ENCODE measurements around the gene FBXO24.

FBXO24 gene

DNA sequence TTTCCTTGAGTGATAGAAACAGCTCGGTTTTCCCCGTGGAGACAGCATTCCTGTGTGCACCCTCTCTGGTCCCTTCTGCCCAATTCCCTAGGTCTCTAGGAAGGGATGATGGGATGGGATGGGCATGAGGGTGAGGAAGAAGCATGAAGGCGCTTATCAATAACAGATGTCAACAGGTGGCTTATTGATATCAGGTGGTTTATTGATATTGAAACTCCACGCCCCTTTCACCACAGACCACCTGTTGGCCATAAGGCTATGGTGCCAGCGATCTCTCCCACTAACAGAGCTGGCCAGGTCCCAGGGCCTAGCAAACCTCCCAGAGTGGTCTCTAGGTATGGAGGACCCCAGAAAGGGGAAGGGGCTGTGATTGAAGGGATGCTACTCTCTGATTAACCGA is 34.1 kb downstream of the FBXO24 start:
- DNase-seq (ENCODE audit: low read depth), result no peak
- TF ChIP-seq, protein P1, sequence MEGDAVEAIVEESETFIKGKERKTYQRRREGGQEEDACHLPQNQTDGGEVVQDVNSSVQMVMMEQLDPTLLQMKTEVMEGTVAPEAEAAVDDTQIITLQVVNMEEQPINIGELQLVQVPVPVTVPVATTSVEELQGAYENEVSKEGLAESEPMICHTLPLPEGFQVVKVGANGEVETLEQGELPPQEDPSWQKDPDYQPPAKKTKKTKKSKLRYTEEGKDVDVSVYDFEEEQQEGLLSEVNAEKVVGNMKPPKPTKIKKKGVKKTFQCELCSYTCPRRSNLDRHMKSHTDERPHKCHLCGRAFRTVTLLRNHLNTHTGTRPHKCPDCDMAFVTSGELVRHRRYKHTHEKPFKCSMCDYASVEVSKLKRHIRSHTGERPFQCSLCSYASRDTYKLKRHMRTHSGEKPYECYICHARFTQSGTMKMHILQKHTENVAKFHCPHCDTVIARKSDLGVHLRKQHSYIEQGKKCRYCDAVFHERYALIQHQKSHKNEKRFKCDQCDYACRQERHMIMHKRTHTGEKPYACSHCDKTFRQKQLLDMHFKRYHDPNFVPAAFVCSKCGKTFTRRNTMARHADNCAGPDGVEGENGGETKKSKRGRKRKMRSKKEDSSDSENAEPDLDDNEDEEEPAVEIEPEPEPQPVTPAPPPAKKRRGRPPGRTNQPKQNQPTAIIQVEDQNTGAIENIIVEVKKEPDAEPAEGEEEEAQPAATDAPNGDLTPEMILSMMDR (conservative IDR thresholded peaks at IDR 0.05; ENCODE audit: low read depth, low read length), result no peak
- no peak overlapping the region for H3K4me3 ChIP-seq (ENCODE audit: low read length)

DNA sequence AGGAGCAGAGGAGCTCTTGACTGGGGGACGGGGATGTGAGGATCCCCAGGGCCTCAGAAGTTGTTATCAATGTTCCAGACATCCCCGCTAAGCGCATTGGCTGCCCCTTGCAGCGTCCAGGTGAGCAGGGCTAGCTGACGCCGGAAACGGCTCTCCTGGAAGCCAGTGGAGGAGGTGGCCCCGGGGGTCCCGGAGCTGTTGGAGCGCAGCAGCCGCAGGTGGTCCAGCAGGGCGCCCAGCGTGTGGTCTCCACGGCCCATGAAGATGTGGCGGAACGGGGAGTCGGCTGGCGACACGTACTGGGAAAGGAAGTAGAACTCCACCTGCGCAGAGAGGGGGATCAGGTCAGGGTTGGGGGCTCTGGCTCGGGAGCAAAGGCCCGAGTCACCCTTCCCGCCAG is 34.7 kb downstream of the FBXO24 start:
- no peak for DNase-seq (ENCODE audit: low read depth)
- TF ChIP-seq, protein P1 (conservative IDR thresholded peaks at IDR 0.05; ENCODE audit: low read depth, low read length), result no peak
- no peak overlapping the region for H3K4me3 ChIP-seq (ENCODE audit: low read length)

DNA sequence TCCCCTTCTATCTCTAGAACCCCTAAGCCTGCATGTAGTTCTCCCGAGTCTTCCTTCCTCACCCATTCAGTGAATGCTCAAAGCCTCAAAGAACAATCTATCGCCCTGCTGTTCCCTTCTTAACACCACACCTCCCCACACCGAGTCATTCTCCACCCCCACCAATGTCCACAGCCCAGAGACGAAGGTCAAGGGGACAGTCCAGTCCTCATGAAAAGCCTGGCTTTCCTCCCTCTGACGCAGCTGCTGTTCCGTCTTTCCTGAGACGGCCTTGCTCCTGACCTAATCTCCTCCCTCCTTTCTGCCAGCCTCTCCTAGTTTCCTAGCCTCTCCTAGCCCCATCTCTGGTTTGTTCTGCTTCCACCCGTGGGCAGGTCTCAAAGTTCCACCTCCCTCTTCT is 35.4 kb downstream of the FBXO24 start:
- DNase-seq (ENCODE audit: low read depth), result no peak
- no peak overlapping the region for H3K4me3 ChIP-seq (ENCODE audit: low read length)
- TF ChIP-seq, protein P1 (conservative IDR thresholded peaks at IDR 0.05; ENCODE audit: low read depth, low read length), result no peak

DNA sequence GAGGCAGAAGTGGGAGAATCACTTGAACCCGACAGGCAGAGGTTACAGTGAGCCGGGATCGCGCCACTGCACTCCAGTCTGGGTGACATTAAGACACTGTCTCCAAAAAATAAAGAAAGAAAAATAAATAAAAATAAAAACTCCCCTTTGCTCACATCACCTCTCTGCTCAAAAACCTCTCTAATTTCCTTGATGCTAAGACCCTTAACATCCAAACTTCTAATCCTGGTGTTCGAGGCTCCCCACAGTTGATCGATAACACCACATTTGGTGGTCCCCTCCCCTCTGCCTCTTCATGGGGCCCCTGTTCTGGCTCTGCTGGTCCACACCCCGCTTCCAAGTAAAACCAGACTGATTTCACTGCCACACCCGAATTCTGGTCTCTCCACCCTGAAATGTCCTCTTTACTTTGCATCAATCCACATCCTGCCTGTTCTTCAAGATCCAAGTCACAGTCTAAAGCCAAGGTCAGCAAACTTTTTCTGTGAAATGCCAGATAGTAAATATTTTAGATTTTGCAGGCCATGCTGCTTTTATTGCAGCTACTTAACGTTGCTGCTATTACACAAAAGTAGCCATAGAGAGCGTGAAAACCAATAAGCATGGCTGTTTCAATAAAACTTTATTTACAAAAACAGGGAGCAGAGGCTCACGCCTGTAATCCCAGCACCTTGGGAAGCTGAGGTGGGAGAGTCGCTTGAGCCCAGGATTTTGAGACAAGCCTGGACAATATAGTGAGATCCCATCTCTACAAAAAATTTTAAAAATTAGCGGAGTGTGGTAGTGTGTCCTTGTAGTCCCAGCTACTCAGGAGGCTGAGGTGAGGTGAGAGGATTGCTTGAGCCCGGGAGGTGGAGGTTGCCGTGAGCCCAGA is 38.1 kb downstream of the FBXO24 start:
- DNase-seq (ENCODE audit: low read depth), result no peak
- TF ChIP-seq, protein P1 (conservative IDR thresholded peaks at IDR 0.05; ENCODE audit: low read depth, low read length), result no peak
- no peak overlapping the region for H3K4me3 ChIP-seq (ENCODE audit: low read length)

DNA sequence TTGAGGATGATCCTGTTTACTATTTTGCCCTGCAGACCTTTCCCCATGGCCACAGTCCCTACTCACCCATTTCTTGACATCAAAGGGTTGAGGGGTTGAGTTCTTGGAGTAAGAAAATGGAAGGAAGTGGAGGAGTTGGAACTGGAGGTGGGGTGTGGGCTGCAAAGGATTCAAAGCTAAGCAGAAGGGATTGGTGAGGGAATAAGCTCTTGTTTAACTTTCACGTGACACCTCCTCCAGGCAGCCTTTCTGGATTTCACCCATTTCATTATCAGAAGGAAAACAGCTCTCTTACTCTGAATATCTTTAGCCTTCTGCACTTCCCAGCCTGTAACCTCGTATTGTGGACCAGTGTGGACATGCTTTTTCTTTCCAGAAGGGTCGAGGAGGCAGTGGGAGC is 39.9 kb downstream of the FBXO24 start:
- DNase-seq (ENCODE audit: low read depth), result no peak
- peak overlapping the region; percentile 14 for H3K4me3 ChIP-seq (ENCODE audit: low read length)
- TF ChIP-seq, protein P1 (conservative IDR thresholded peaks at IDR 0.05; ENCODE audit: low read depth, low read length), result no peak

DNA sequence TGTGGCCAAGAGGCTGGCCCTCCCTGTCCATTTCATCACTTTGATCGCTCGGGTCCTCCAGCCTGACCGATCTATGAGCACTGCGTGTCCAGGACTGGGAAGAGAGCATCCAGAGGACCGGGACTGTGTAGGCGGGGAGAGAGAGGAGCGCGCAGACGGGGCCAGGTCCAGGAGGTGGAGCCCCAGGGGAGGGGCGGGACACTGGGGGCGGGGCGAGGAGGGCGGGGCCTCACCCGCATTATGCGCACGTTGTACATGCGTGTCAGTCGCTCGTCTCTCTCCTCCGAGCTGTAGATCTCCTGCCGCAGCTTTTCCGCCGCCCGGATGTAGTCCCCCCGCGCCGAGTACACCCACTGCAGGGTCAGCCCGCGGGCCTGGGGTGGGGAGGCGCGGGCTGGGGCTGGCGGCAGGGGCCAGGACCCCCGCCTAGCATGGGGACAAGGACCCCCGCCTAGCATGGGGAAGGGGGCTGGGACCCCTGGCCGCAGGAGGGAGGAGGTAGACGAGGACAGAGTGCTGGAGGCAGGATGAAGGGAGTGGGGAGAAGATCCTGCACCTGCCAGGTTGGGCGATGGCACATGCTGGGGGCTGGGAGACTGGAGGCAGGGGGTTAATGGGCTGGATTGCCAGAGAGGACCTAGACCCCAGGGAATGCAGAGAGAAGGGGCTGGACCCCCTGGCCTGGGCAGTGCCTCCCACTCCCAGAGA is 40.6 kb downstream of the FBXO24 start:
- TF ChIP-seq, protein P1 (conservative IDR thresholded peaks at IDR 0.05; ENCODE audit: low read depth, low read length), result no peak
- DNase-seq (ENCODE audit: low read depth), result peak; percentile 16
- peak overlapping the region; percentile 14 for H3K4me3 ChIP-seq (ENCODE audit: low read length)

DNA sequence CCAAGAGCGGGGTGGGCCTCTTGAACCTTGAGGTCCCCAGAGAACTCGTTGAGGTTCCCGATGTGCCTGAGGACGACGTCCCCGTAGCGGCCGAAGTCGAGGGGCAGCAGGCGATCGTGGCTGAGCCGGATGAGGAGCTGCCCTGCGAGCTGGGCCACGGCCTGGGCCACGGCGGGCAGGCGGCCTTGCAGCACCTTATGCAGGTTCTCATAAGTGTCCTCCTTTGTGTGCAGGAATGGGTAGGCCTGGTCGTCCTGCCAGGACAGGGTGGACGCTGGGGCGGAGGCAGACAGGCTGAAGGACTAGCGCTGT is 41.1 kb downstream of the FBXO24 start:
- no peak for DNase-seq (ENCODE audit: low read depth)
- no peak overlapping the region for H3K4me3 ChIP-seq (ENCODE audit: low read length)
- TF ChIP-seq, protein P1 (conservative IDR thresholded peaks at IDR 0.05; ENCODE audit: low read depth, low read length), result no peak

All from retinal pigment epithelial cell (primary cell).